ENCODE measurements around the gene LTBP2.

LTBP2 gene

DNA sequence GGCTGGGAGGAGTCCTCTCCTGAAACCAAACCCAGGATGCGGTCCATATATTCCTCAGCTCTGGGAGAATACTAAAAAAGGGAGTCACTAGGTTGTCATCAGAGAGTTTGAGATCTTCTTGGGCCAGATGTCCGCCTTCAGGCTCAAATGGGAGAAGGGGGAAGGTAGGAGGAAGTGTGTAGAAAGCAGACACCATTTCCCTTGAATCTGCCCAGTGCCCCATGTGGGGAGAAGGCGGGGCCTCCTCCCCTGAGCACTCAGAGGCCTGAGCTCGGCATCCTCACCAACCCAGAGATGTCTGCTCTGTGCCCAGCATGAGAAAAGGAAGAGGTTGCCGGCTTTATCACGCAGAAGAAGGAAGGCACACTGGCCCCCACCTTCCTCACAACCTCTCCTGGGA, 37.3 kb downstream of the LTBP2 start:
- Histone ChIP-seq H3K27ac (ENCODE audit: insufficient read depth, low read depth, low read length, poor library complexity, severe bottlenecking) (no peak overlapping the region), H3K4me1 (ENCODE audit: control insufficient read depth, insufficient read depth, low read length) (peaks cover 24% of the 10 kb centered on the region), H3K4me3 (ENCODE audit: insufficient read depth, low read depth, low read length) (no peak overlapping the region), H3K9me3 (ENCODE audit: control insufficient read depth, low read length) (no peaks in the 10 kb centered on the region), H3K36me3 (ENCODE audit: control insufficient read depth, insufficient read depth, low read length) (no peaks in the 10 kb centered on the region), H3K27me3 (ENCODE audit: control insufficient read depth, insufficient read depth, low read length, poor library complexity, severe bottlenecking) (no peaks in the 10 kb centered on the region)
- 65 to 76% methylated on average over 6 of the region's 6 CpGs for WGBS, 2 experiments

DNA sequence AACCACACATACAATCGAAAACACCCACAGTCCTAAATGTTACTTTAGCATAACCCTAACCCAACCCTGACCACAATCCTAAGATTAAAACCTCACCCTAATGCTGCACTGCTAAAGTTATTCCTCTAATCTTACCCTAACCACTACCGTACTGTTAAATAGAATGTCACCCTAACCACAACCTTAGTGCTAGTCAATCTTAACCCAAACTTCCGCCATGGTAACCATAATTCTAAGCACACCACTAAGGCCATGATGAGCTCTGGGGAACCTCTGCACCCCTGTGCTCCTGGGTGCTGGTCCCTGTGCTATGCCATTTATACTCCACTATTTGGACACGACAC, 38.0 kb downstream of the LTBP2 start:
- Histone ChIP-seq H3K4me1 (ENCODE audit: control insufficient read depth, insufficient read depth, low read length) (peaks cover 24% of the 10 kb centered on the region), H3K4me3 (ENCODE audit: insufficient read depth, low read depth, low read length) (no peak overlapping the region), H3K27ac (ENCODE audit: insufficient read depth, low read depth, low read length, poor library complexity, severe bottlenecking) (no peak overlapping the region), H3K27me3 (ENCODE audit: control insufficient read depth, insufficient read depth, low read length, poor library complexity, severe bottlenecking) (no peaks in the 10 kb centered on the region), H3K9me3 (ENCODE audit: control insufficient read depth, low read length) (no peaks in the 10 kb centered on the region), H3K36me3 (ENCODE audit: control insufficient read depth, insufficient read depth, low read length) (no peaks in the 10 kb centered on the region)
- 97% methylated on average over 4 of the region's 4 CpGs for WGBS, 2 experiments

- H3K27me3 ChIP-seq (ENCODE audit: control insufficient read depth, insufficient read depth, low read length, poor library complexity, severe bottlenecking), result no peaks in the 10 kb centered on the region
- peaks cover 24% of the 10 kb centered on the region for H3K4me1 ChIP-seq (ENCODE audit: control insufficient read depth, insufficient read depth, low read length)
- no peaks in the 10 kb centered on the region for H3K9me3 ChIP-seq (ENCODE audit: control insufficient read depth, low read length)
- no peaks in the 10 kb centered on the region for H3K36me3 ChIP-seq (ENCODE audit: control insufficient read depth, insufficient read depth, low read length)
- WGBS, 2 experiments, result 87 to 88% methylated on average over 13 of the region's 13 CpGs
- no peak overlapping the region for H3K4me3 ChIP-seq (ENCODE audit: insufficient read depth, low read depth, low read length)
- no peak overlapping the region for H3K27ac ChIP-seq (ENCODE audit: insufficient read depth, low read depth, low read length, poor library complexity, severe bottlenecking)
Observed at GRCh38 chr14:74573421-74574089, 38.5 kb downstream of the LTBP2 start.

DNA sequence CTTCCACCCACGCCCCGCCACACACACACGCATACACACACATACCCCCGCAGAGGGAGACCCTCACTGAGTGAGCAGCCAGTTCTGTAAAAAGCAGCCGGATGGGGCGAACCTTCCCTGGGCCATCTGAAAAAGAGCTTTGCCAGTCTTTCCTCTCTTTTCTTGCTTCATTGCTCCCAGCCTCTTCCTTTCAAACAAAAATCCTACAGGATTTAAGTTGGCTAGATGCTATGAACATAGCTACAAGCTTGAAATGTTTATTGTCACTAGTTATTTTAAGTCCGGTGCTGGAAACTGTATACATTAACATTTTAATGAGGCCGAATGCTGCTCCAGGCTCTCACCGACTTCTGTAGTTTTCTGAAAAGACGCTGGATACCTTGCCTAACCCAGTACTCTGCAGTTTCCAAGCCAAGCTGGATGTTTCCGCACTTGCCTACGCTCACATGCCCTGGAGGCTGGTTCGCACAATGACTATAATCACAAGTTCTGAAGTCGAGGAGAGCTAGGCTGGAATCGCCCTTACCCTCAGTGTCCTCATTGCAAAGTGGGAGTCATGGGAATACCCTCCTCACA, 39.2 kb downstream of the LTBP2 start:
- Histone ChIP-seq H3K9me3 (ENCODE audit: control insufficient read depth, low read length) (no peaks in the 10 kb centered on the region), H3K4me1 (ENCODE audit: control insufficient read depth, insufficient read depth, low read length) (peaks cover 24% of the 10 kb centered on the region), H3K27ac (ENCODE audit: insufficient read depth, low read depth, low read length, poor library complexity, severe bottlenecking) (no peak overlapping the region), H3K27me3 (ENCODE audit: control insufficient read depth, insufficient read depth, low read length, poor library complexity, severe bottlenecking) (no peaks in the 10 kb centered on the region), H3K36me3 (ENCODE audit: control insufficient read depth, insufficient read depth, low read length) (no peaks in the 10 kb centered on the region), H3K4me3 (ENCODE audit: insufficient read depth, low read depth, low read length) (no peak overlapping the region)
- 88 to 90% methylated on average over 15 of the region's 15 CpGs for WGBS, 2 experiments

GRCh38 chr14:74571901-74572725, 39.9 kb downstream of the LTBP2 start:
- Histone ChIP-seq H3K36me3 (ENCODE audit: control insufficient read depth, insufficient read depth, low read length) (no peaks in the 10 kb centered on the region), H3K27me3 (ENCODE audit: control insufficient read depth, insufficient read depth, low read length, poor library complexity, severe bottlenecking) (no peaks in the 10 kb centered on the region), H3K4me3 (ENCODE audit: insufficient read depth, low read depth, low read length) (no peak overlapping the region), H3K9me3 (ENCODE audit: control insufficient read depth, low read length) (no peaks in the 10 kb centered on the region), H3K27ac (ENCODE audit: insufficient read depth, low read depth, low read length, poor library complexity, severe bottlenecking) (no peak overlapping the region), H3K4me1 (ENCODE audit: control insufficient read depth, insufficient read depth, low read length) (peaks cover 24% of the 10 kb centered on the region)
- WGBS, 2 experiments, result 86 to 88% methylated on average over 8 of the region's 8 CpGs

DNA sequence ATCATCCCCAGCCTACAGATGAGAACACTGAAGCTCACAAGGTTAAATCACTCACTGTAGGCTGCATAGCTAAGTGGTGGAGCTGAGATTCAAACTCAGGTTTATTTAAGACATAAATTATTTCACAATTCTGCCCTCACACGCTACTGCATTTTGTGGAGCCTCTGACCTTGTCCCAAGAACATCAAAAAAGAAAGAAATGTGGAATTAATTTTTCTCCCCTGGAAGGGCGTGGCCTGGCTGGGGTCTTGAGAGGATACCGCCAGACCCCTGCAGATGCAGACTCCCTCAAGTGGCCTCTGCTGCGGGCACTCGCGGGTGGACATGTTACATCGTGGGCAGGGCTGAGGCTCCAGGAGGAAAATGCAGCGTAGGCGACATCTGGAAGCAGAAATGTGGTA, 40.6 kb downstream of the LTBP2 start:
- peaks cover 24% of the 10 kb centered on the region for H3K4me1 ChIP-seq (ENCODE audit: control insufficient read depth, insufficient read depth, low read length)
- H3K27ac ChIP-seq (ENCODE audit: insufficient read depth, low read depth, low read length, poor library complexity, severe bottlenecking), result no peak overlapping the region
- 83 to 85% methylated on average over 9 of the region's 9 CpGs for WGBS, 2 experiments
- H3K4me3 ChIP-seq (ENCODE audit: insufficient read depth, low read depth, low read length), result no peak overlapping the region
- no peaks in the 10 kb centered on the region for H3K9me3 ChIP-seq (ENCODE audit: control insufficient read depth, low read length)
- no peaks in the 10 kb centered on the region for H3K27me3 ChIP-seq (ENCODE audit: control insufficient read depth, insufficient read depth, low read length, poor library complexity, severe bottlenecking)
- no peaks in the 10 kb centered on the region for H3K36me3 ChIP-seq (ENCODE audit: control insufficient read depth, insufficient read depth, low read length)

DNA sequence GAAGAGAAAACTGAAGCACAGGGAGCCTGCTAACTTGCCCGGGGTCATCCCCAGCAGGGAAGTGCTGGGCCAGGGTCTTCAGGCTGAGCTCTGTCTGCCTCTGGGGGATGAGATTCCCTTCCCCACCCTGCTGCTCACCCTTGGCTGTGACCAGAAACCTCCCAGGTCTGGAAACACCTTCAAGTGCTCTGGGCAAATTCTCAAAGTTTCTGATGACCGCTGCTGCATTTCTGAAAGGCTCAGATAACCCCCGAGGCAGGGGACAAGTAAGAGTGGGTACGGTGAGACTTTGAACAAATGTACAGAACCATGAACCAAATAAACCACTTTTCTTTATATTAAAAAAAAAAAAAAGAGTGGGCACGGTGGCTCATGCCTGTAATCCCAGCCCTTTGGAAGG, 41.3 kb downstream of the LTBP2 start:
- Histone ChIP-seq H3K36me3 (ENCODE audit: control insufficient read depth, insufficient read depth, low read length) (no peaks in the 10 kb centered on the region), H3K27ac (ENCODE audit: insufficient read depth, low read depth, low read length, poor library complexity, severe bottlenecking) (no peak overlapping the region), H3K4me1 (ENCODE audit: control insufficient read depth, insufficient read depth, low read length) (peaks cover 24% of the 10 kb centered on the region), H3K9me3 (ENCODE audit: control insufficient read depth, low read length) (no peaks in the 10 kb centered on the region), H3K27me3 (ENCODE audit: control insufficient read depth, insufficient read depth, low read length, poor library complexity, severe bottlenecking) (no peaks in the 10 kb centered on the region), H3K4me3 (ENCODE audit: insufficient read depth, low read depth, low read length) (no peak overlapping the region)
- 85 to 92% methylated on average over 3 to 5 of the region's 5 CpGs for WGBS, 2 experiments

- 78 to 81% methylated on average over 8 of the region's 8 CpGs for WGBS, 2 experiments
- Histone ChIP-seq H3K36me3 (ENCODE audit: control insufficient read depth, insufficient read depth, low read length) (no peaks in the 10 kb centered on the region), H3K4me3 (ENCODE audit: insufficient read depth, low read depth, low read length) (no peak overlapping the region), H3K27me3 (ENCODE audit: control insufficient read depth, insufficient read depth, low read length, poor library complexity, severe bottlenecking) (no peaks in the 10 kb centered on the region), H3K4me1 (ENCODE audit: control insufficient read depth, insufficient read depth, low read length) (peaks cover 24% of the 10 kb centered on the region), H3K27ac (ENCODE audit: insufficient read depth, low read depth, low read length, poor library complexity, severe bottlenecking) (no peak overlapping the region), H3K9me3 (ENCODE audit: control insufficient read depth, low read length) (no peaks in the 10 kb centered on the region)
Observed at GRCh38 chr14:74569806-74570591, 42.0 kb downstream of the LTBP2 start.

GRCh38 chr14:74569387-74569786, 42.6 kb downstream of the LTBP2 start:
- Histone ChIP-seq H3K27ac (ENCODE audit: insufficient read depth, low read depth, low read length, poor library complexity, severe bottlenecking) (no peak overlapping the region), H3K27me3 (ENCODE audit: control insufficient read depth, insufficient read depth, low read length, poor library complexity, severe bottlenecking) (no peaks in the 10 kb centered on the region), H3K9me3 (ENCODE audit: control insufficient read depth, low read length) (no peaks in the 10 kb centered on the region), H3K4me3 (ENCODE audit: insufficient read depth, low read depth, low read length) (no peak overlapping the region), H3K4me1 (ENCODE audit: control insufficient read depth, insufficient read depth, low read length) (peaks cover 18% of the 10 kb centered on the region), H3K36me3 (ENCODE audit: control insufficient read depth, insufficient read depth, low read length) (no peaks in the 10 kb centered on the region)
- WGBS, 2 experiments, result 96% methylated on average over 2 of the region's 2 CpGs

GRCh38 chr14:74568911-74569310, 43.1 kb downstream of the LTBP2 start:
- Histone ChIP-seq H3K27ac (ENCODE audit: insufficient read depth, low read depth, low read length, poor library complexity, severe bottlenecking) (no peak overlapping the region), H3K4me3 (ENCODE audit: insufficient read depth, low read depth, low read length) (no peak overlapping the region), H3K9me3 (ENCODE audit: control insufficient read depth, low read length) (no peaks in the 10 kb centered on the region), H3K4me1 (ENCODE audit: control insufficient read depth, insufficient read depth, low read length) (peaks cover 16% of the 10 kb centered on the region), H3K27me3 (ENCODE audit: control insufficient read depth, insufficient read depth, low read length, poor library complexity, severe bottlenecking) (no peaks in the 10 kb centered on the region), H3K36me3 (ENCODE audit: control insufficient read depth, insufficient read depth, low read length) (no peaks in the 10 kb centered on the region)
- 92 to 95% methylated on average over 3 of the region's 3 CpGs for WGBS, 2 experiments

Measured in ectodermal cell (in vitro differentiated cells).